ENCODE results near the gene RAX. TPM values are rescaled to one million over a fixed set of nuclear protein-coding genes. Genes with fewer than 3 reads are reported as not detected.

RAX gene
- total and polyA plus RNA-seq, 10 of the 15 experiments (the other 5 are each of a cell fraction or from before 2014, with no cell fraction given), result not detected

- ChIA-PET CTCF (interaction anchor here (1.1 to 4.4 kb wide), 4 partner anchors 40 to 229 kb away, joined by 3 to 23 read pairs (median 4); no protein-coding TSS in a partner anchor), RAD21 (ENCODE audit: unreplicated experiment) (interaction anchor here (1.1 to 1.6 kb wide), 4 partner anchors 19 to 461 kb away, joined by 3 to 5 read pairs (median 4); no protein-coding TSS in a partner anchor), SMC1A (ENCODE audit: uncharacterized antibody, unreplicated experiment) (interaction anchor here (0.7 to 2.1 kb wide), 8 partner anchors 11 to 173 kb away, joined by 3 to 8 read pairs (median 4); no protein-coding TSS in a partner anchor), POLR2A (interaction anchor here (1.6 kb wide), 1 partner anchor 89 kb away, joined by 4 read pairs; no protein-coding TSS in a partner anchor)
- TF ChIP-seq PKNOX1 (IDR thresholded peaks at IDR 0.05) (peak; percentile 26; the same call in 1 of the 2 replicates), EP300 (IDR thresholded peaks at IDR 0.05; ENCODE audit: borderline replicate concordance in 1 of 2, control insufficient read depth in 1 of 2, low read depth in 2 of 2, low read length in 2 of 2) (0 out of 4 replicates have a peak, but pooled peaks of 1 of the 2 experiments have one; percentile 13), REST (IDR thresholded peaks at IDR 0.05; ENCODE audit: low read depth, low read length) (no peak)
- H3K9me3 ChIP-seq (replicated peaks; ENCODE audit: control insufficient read depth, insufficient read depth, low read length), result no peaks in the 10 kb centered on the region
- H3K9ac ChIP-seq (ENCODE audit: control insufficient read depth, insufficient read depth, low read length), result no peak overlapping the region
- no peak overlapping the region for H3K27ac ChIP-seq (ENCODE audit: control insufficient read depth, insufficient read depth)
- DNase-seq (ENCODE audit: low read depth, low spot score) (no peak), FAIRE-seq (no peak), ATAC-seq (peak; percentile 76)
- H3K27me3 ChIP-seq (replicated peaks in 1 of 2; ENCODE audit: control insufficient read depth in 2 of 2, insufficient read depth in 2 of 2, low read length in 1 of 2), result peaks cover 0 to 6% of the 10 kb centered on the region in 2 experiments; a peak in 1 of 4 replicates
- no peaks in the 10 kb centered on the region for H3K36me3 ChIP-seq (ENCODE audit: control insufficient read depth in 2 of 2, insufficient read depth in 2 of 2, low read length in 1 of 2)
- no TSS peak for BruUV-seq (replicated peaks)
- no peaks in the 10 kb centered on the region for H3K79me2 ChIP-seq (ENCODE audit: control insufficient read depth, insufficient read depth, low read length)
- WGBS (ENCODE audit: insufficient coverage, insufficient replicate concordance, low lambda C conversion rate, missing lambda C conversion rate), result 32% methylated on average over 6 of the region's 6 CpGs
- intact Hi-C loops (cut with micrococcal nuclease; ENCODE audit: unreplicated experiment), result no loop called here
- H2AFZ ChIP-seq (ENCODE audit: control insufficient read depth, low read depth, low read length), result no peak overlapping the region
- in situ Hi-C loops (cut with MboI), result loop anchor here (10.0 kb wide), 1 partner anchor 145 kb away; no protein-coding TSS in a partner anchor
- H4K20me1 ChIP-seq (ENCODE audit: control insufficient read depth, insufficient read depth), result no peaks in the 10 kb centered on the region
- no peak overlapping the region for H3K4me3 ChIP-seq
- no peaks in the 10 kb centered on the region for H3K4me1 ChIP-seq (ENCODE audit: control insufficient read depth, insufficient read depth, low read length)
- no peak overlapping the region for H3K4me2 ChIP-seq (ENCODE audit: control insufficient read depth, insufficient read depth)
These were observed 43.4 kb downstream of the RAX start for GRCh38 chr18:59229701-59230443.
